T-helper 1 cell (primary cell): ENCODE results near the gene RAI14.
"Not testable (repeated sequence)": the region's sequence is repeated elsewhere in the genome, so short reads cannot be mapped to it uniquely, and the experiment has no call there.

ENCODE experiments used
- DNase-seq, 5 donors: peaks; one replicate each; pipeline ENCODE4 v3.0.0-alpha.2; 2012 to 2020

Gene RAI14

GRCh38 chr5:34774139-34774538, 118.0 kb downstream of the RAI14 start:
- no peak for DNase-seq

- DNase-seq = not testable (repeated sequence)
These were observed 118.5 kb downstream of the RAI14 start for GRCh38 chr5:34774678-34775077.

- DNase-seq = no peak
These were observed 119.8 kb downstream of the RAI14 start for GRCh38 chr5:34775886-34776285.

- no peak for DNase-seq
These were observed 122.1 kb downstream of the RAI14 start for GRCh38 chr5:34778091-34778850.

GRCh38 chr5:34783892-34784291, 127.8 kb downstream of the RAI14 start:
- DNase-seq = not testable (repeated sequence)

- no peak for DNase-seq
These were observed 130.9 kb downstream of the RAI14 start for GRCh38 chr5:34787035-34787434.

GRCh38 chr5:34789021-34789531, 132.9 kb downstream of the RAI14 start:
- DNase-seq = no peak

- DNase-seq = no peak
These were observed 133.5 kb downstream of the RAI14 start for GRCh38 chr5:34789639-34790038.

- no peak for DNase-seq
These were observed 133.9 kb downstream of the RAI14 start for GRCh38 chr5:34790069-34790468.

GRCh38 chr5:34791761-34792244, 135.7 kb downstream of the RAI14 start:
- no peak for DNase-seq

- DNase-seq = no peak
These were observed 146.9 kb downstream of the RAI14 start for GRCh38 chr5:34802834-34803563.

GRCh38 chr5:34803974-34804732, 148.0 kb downstream of the RAI14 start:
- DNase-seq = no peak

- no peak for DNase-seq
These were observed 148.8 kb downstream of the RAI14 start for GRCh38 chr5:34804913-34805312.

GRCh38 chr5:34806532-34806931, 150.4 kb downstream of the RAI14 start:
- no peak for DNase-seq

GRCh38 chr5:34811706-34812105, 155.6 kb downstream of the RAI14 start:
- no peak for DNase-seq

GRCh38 chr5:34813509-34813908, 157.4 kb downstream of the RAI14 start:
- no peak for DNase-seq

- DNase-seq = no peak
These were observed 161.6 kb downstream of the RAI14 start for GRCh38 chr5:34817558-34818351.

GRCh38 chr5:34818717-34819116, 162.6 kb downstream of the RAI14 start:
- DNase-seq = no peak

- no peak for DNase-seq
These were observed 164.5 kb downstream of the RAI14 start for GRCh38 chr5:34820593-34820992.

- no peak for DNase-seq
These were observed 167.0 kb downstream of the RAI14 start for GRCh38 chr5:34822956-34823715.

- no peak for DNase-seq
These were observed 170.2 kb downstream of the RAI14 start for GRCh38 chr5:34826347-34826746.
